ENCODE measurements around the gene TMEM87A.

- no peak for TF ChIP-seq CTCF (IDR thresholded peaks at IDR 0.05; ENCODE audit: insufficient read depth, low read length, poor library complexity, severe bottlenecking)
- TF ChIP-seq EZH2phosphoT487 (conservative IDR thresholded peaks at IDR 0.05; ENCODE audit: low read length) = no peak
Observed at GRCh38 chr15:42203891-42204290, 69.3 kb downstream of the TMEM87A start.
